Body of pancreas (tissue), 4 donors: ENCODE data around the gene CAPZA2.

Source experiments
- POLR2A ChIP-seq, 3 donors: fragments of 450-650 bp; IDR thresholded peaks; one replicate each; pipeline ENCODE4 v1.6.1; 2016; ENCODE audit warnings: antibody characterized with exemption in 3 of 3, mild to moderate bottlenecking in 2 of 3
- TF ChIP-seq, protein P1 (sequence below), 7 experiments: fragments of 450-650 bp in 4 of 7; fragments of 200-600 bp in 3 of 7; sonication (generic) in 3 of 7; IDR thresholded peaks; one replicate each; pipeline ENCODE4 v1.5.1; 2016 to 2019; ENCODE audit warnings: antibody characterized with exemption in 7 of 7

DNA sequence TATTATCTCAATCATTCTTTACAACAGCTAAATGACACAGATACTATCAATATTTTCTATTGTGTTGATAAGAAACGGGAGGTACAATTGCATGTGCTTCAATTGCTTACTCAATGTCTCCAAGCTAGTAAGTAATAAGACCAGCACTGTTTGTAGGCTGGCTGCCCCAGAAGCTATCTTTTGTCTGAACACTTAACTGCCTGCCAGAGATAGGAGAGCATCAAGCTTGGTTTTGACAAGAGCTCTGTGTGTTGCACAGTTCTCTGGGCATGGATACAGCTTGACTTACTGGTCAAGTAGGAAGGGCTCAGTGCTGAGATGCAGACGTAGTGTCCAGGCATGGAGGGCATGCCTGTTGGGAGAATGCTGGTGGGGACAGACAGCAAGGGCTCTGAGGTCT is 26.3 kb upstream of the CAPZA2 start:
- TF ChIP-seq POLR2A (IDR thresholded peaks at IDR 0.05), result no peak
- TF ChIP-seq, protein P1, sequence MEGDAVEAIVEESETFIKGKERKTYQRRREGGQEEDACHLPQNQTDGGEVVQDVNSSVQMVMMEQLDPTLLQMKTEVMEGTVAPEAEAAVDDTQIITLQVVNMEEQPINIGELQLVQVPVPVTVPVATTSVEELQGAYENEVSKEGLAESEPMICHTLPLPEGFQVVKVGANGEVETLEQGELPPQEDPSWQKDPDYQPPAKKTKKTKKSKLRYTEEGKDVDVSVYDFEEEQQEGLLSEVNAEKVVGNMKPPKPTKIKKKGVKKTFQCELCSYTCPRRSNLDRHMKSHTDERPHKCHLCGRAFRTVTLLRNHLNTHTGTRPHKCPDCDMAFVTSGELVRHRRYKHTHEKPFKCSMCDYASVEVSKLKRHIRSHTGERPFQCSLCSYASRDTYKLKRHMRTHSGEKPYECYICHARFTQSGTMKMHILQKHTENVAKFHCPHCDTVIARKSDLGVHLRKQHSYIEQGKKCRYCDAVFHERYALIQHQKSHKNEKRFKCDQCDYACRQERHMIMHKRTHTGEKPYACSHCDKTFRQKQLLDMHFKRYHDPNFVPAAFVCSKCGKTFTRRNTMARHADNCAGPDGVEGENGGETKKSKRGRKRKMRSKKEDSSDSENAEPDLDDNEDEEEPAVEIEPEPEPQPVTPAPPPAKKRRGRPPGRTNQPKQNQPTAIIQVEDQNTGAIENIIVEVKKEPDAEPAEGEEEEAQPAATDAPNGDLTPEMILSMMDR (IDR thresholded peaks at IDR 0.05), result no peak
